Activated CD8-positive, alpha-beta T cell treated with anti-CD3 and anti-CD28 coated beads, Interleukin-2, amount 10 ng/mL, durations not matched to agents 7 days and 5 days (primary cell): Measurements from ENCODE around the gene SIRPB2. TPM values are rescaled to one million over a fixed set of nuclear protein-coding genes. Genes with fewer than 3 reads are reported as not detected.
A peak's percentile ranks its signal among the peaks of the same experiment; 100 is the strongest.

Experiments used
- ATAC-seq: fragments of 150-1000 bp; cut with Tn5 transposase; one replicate; pipeline ENCODE4 v1.10.0; 2021; ENCODE audit warnings: moderate library complexity
- CTCF ChIA-PET: fragments of 350-600 bp; sonication (Branson Sonifier 250); formaldehyde crosslinking; loops from one replicate; lab custom pipeline; 2021; ENCODE audit warnings: antibody characterized with exemption; lab: Charles Lee
- POLR2A ChIA-PET: fragments of 350-600 bp; sonication (Branson Sonifier 250); formaldehyde crosslinking; loops from one replicate; lab custom pipeline; 2021; ENCODE audit warnings: antibody characterized with exemption; lab: Charles Lee
- DNase-seq: peaks from one replicate; pipeline ENCODE4 v3.0.0-alpha.2; 2020
- H3K27ac Mint-ChIP-seq: one replicate; pipeline ENCODE4 v1.8.0; 2021; ENCODE audit warnings: mild to moderate bottlenecking, mixed read lengths
- H3K27me3 Mint-ChIP-seq: one replicate; pipeline ENCODE4 v1.8.0; 2021; ENCODE audit warnings: low read depth, mixed read lengths
- H3K36me3 Mint-ChIP-seq: one replicate; pipeline ENCODE4 v1.8.0; 2021; ENCODE audit warnings: low read depth, mixed read lengths
- H3K4me1 Mint-ChIP-seq: one replicate; pipeline ENCODE4 v1.8.0; 2021; ENCODE audit warnings: low read depth, mixed read lengths
- H3K4me3 Mint-ChIP-seq: one replicate; pipeline ENCODE4 v1.8.0; 2021; ENCODE audit warnings: mild to moderate bottlenecking, mixed read lengths
- H3K9me3 Mint-ChIP-seq: one replicate; pipeline ENCODE4 v1.8.0; 2022; ENCODE audit warnings: mixed read lengths; ENCODE audit not compliant: insufficient read depth
- total RNA-seq, 2 experiments: library from RNA; stranded (reverse); gene quantifications; one replicate each; pipeline ENCODE4 v1.2.3, GENCODE V29; 2021

The SIRPB2 gene
- total RNA-seq, 2 experiments from 2014 or later, result not detected

DNA sequence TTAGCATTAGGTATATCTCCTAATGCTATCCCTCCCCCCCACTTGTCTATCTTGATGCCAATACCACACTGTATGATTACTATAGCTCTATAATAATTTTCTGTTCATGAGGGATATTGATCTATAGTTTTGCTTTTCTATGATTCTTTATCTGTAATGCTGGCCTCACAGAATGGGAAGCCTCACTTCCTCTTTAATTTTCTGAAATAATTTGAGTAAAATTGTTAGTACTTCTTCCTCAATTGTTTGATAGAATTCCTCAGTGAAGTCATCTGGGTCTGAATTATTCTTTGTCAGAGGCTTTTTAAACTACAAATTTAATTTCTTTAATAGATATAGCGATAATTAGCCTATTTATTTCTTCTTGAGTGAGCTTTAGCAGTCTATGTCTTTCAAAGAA, 35.1 kb upstream of the SIRPB2 start:
- Mint-ChIP-seq H3K27ac (no peak overlapping the region), H3K4me1 (no peaks in the 10 kb centered on the region), H3K36me3 (no peaks in the 10 kb centered on the region), H3K9me3 (peaks cover 9% of the 10 kb centered on the region), H3K4me3 (no peak overlapping the region), H3K27me3 (peaks cover 14% of the 10 kb centered on the region)
- POLR2A ChIA-PET, result interaction anchor here (0.6 kb wide), 1 partner anchor 943 kb away, joined by 3 read pairs; no protein-coding TSS in a partner anchor
- no peak for ATAC-seq
- CTCF ChIA-PET, result interaction anchor here (1.2 to 2.5 kb wide), 2 partner anchors 17 to 23 kb away, joined by 5 to 11 read pairs; no protein-coding TSS in a partner anchor
- no peak for DNase-seq

DNA sequence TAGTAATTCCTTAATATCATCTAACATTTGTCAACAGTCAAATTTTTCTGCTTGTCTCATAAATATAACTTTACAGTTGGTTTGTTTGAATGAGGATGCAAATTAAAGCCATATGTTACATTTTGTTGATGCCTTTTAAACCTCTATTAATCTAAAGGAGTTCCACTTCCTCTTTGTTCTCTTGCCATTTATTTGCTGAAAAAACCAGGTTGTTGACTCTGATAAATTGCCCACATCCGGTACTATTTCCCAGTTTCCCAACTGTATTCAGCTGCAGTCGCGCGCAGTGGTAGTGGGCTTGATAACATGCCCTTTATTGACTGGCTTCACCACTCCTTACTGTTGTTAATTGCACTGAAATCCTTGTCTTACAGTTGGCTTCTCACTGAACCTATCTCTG, 32.8 kb upstream of the SIRPB2 start:
- H3K27ac Mint-ChIP-seq, result no peak overlapping the region
- H3K4me1 Mint-ChIP-seq, result no peaks in the 10 kb centered on the region
- no peak overlapping the region for H3K4me3 Mint-ChIP-seq
- DNase-seq, result no peak
- H3K36me3 Mint-ChIP-seq, result no peaks in the 10 kb centered on the region
- H3K9me3 Mint-ChIP-seq, result peaks cover 9% of the 10 kb centered on the region
- ChIA-PET CTCF (interaction anchor here (1.4 kb wide), 1 partner anchor 20 kb away, joined by 5 read pairs; no protein-coding TSS in a partner anchor), POLR2A (no interaction called here)
- no peak for ATAC-seq
- peaks cover 21% of the 10 kb centered on the region for H3K27me3 Mint-ChIP-seq

DNA sequence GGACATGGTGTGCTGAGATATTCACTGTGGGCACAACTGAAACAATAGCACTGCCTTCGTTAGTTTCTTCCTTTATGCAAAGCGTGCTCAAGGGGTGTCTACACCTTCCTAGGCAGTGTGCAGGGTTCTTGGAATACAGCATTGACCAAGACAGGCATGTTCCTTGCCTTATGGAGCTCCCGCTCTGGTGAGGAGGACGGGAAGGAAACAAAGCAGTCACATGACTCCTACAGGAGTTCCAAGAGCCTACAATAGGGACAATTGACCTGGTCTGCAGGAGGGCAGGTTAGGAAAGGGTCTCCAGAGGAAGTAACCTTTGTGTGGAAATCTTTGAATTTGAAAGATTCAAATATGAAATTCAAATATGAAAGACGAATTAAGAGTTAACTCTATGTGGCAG, 25.8 kb upstream of the SIRPB2 start:
- ChIA-PET POLR2A (no interaction called here), CTCF (interaction anchor here (0.8 kb wide), 1 partner anchor 13 kb away, joined by 6 read pairs; no protein-coding TSS in a partner anchor)
- no peak overlapping the region for H3K4me3 Mint-ChIP-seq
- H3K4me1 Mint-ChIP-seq, result no peaks in the 10 kb centered on the region
- no peak for ATAC-seq
- H3K36me3 Mint-ChIP-seq, result no peaks in the 10 kb centered on the region
- H3K27me3 Mint-ChIP-seq, result peaks cover 18% of the 10 kb centered on the region
- no peak overlapping the region for H3K27ac Mint-ChIP-seq
- peaks cover 6% of the 10 kb centered on the region for H3K9me3 Mint-ChIP-seq
- no peak for DNase-seq

DNA sequence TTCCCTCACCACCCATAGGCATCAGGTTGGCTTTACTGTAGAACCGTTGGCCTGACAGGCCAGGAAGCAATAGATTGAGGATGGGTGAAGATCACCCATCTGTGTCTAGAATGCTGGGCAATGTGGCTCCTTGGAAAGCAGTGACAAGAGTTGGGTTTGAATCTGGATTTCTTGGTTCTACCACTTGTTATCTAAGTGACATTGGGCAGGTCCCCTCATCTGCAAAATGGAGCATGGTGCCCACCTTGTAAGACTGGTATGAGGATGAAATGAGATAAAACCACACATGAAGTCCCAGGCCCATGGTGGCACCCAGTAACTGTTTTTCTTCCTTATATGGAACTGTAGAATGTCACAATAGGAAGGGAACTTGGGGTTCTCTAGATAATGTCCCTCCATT, 22.6 kb upstream of the SIRPB2 start:
- Mint-ChIP-seq H3K27ac (no peak overlapping the region), H3K9me3 (peaks cover 6% of the 10 kb centered on the region), H3K36me3 (no peaks in the 10 kb centered on the region), H3K27me3 (peaks cover 11% of the 10 kb centered on the region), H3K4me3 (no peak overlapping the region), H3K4me1 (no peaks in the 10 kb centered on the region)
- POLR2A ChIA-PET, result no interaction called here
- ATAC-seq, result no peak
- CTCF ChIA-PET, result interaction anchor here (0.7 kb wide), 1 partner anchor 11 kb away, joined by 3 read pairs; no protein-coding TSS in a partner anchor
- DNase-seq, result no peak

- H3K36me3 Mint-ChIP-seq, result no peaks in the 10 kb centered on the region
- H3K9me3 Mint-ChIP-seq, result peaks cover 6% of the 10 kb centered on the region
- H3K4me3 Mint-ChIP-seq, result no peak overlapping the region
- peak; percentile 62 for DNase-seq
- no peaks in the 10 kb centered on the region for H3K4me1 Mint-ChIP-seq
- POLR2A ChIA-PET, result interaction anchor here (0.6 kb wide), 1 partner anchor 11 kb away, joined by 3 read pairs; no protein-coding TSS in a partner anchor
- no peak overlapping the region for H3K27ac Mint-ChIP-seq
- peak; percentile 51 for ATAC-seq
- CTCF ChIA-PET, result interaction anchor here (0.8 to 5.0 kb wide), 26 partner anchors 11 to 303 kb away, joined by 3 to 58 read pairs (median 4); no protein-coding TSS in a partner anchor
- peaks cover 32% of the 10 kb centered on the region for H3K27me3 Mint-ChIP-seq
Measured at GRCh38 chr20:1509237-1509636, 18.0 kb upstream of the SIRPB2 start.

- Mint-ChIP-seq H3K36me3 (no peaks in the 10 kb centered on the region), H3K27me3 (peaks cover 30% of the 10 kb centered on the region), H3K9me3 (peaks cover 6% of the 10 kb centered on the region), H3K27ac (no peak overlapping the region), H3K4me3 (no peak overlapping the region), H3K4me1 (peaks cover 2% of the 10 kb centered on the region)
- ATAC-seq (no peak), DNase-seq (no peak)
- POLR2A ChIA-PET, result interaction anchor here (0.6 kb wide), 1 partner anchor 11 kb away, joined by 3 read pairs; no protein-coding TSS in a partner anchor
- CTCF ChIA-PET, result interaction anchor here (0.8 to 5.0 kb wide), 18 partner anchors 15 to 273 kb away, joined by 3 to 58 read pairs (median 6); no protein-coding TSS in a partner anchor
Measured at GRCh38 chr20:1508574-1508973, 17.4 kb upstream of the SIRPB2 start.

DNA sequence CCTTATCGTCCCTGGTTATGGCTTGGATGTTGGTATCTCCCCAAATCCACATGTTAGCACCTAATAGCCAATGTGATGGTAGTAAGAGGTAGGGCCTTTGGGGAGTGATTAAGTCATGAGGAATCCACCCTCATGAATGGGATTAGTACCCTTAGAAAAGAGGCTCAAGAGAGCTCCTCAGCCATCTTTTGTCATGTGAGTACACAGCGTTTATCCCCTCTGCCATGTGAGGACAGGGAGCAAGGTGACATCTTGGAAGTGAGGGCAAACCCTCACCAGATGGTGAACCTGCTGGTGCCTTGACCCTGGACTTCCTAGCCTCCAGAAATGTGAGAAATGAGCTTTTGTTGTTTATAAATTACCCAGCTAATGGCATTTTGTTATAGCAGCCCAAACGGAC, 16.1 kb upstream of the SIRPB2 start:
- Mint-ChIP-seq H3K4me3 (no peak overlapping the region), H3K4me1 (peaks cover 3% of the 10 kb centered on the region), H3K27ac (no peak overlapping the region), H3K9me3 (no peaks in the 10 kb centered on the region), H3K36me3 (peaks cover 2% of the 10 kb centered on the region), H3K27me3 (peaks cover 38% of the 10 kb centered on the region)
- ATAC-seq (no peak), DNase-seq (no peak)
- CTCF ChIA-PET, result interaction anchor here (1.2 to 5.0 kb wide), 6 partner anchors 16 to 270 kb away, joined by 3 to 58 read pairs (median 9); no protein-coding TSS in a partner anchor
- POLR2A ChIA-PET, result no interaction called here

GRCh38 chr20:1505871-1506270, 14.7 kb upstream of the SIRPB2 start:
- H3K27ac Mint-ChIP-seq, result no peak overlapping the region
- H3K27me3 Mint-ChIP-seq, result peaks cover 42% of the 10 kb centered on the region
- H3K36me3 Mint-ChIP-seq, result peaks cover 2% of the 10 kb centered on the region
- DNase-seq, result no peak
- ChIA-PET POLR2A (interaction anchor here (1.0 kb wide), 1 partner anchor 271 kb away, joined by 4 read pairs; no protein-coding TSS in a partner anchor), CTCF (interaction anchor here (0.7 to 5.0 kb wide), 5 partner anchors 10 to 271 kb away, joined by 3 to 44 read pairs (median 6); no protein-coding TSS in a partner anchor)
- H3K4me1 Mint-ChIP-seq, result peaks cover 3% of the 10 kb centered on the region
- H3K9me3 Mint-ChIP-seq, result no peaks in the 10 kb centered on the region
- H3K4me3 Mint-ChIP-seq, result no peak overlapping the region
- no peak for ATAC-seq

DNA sequence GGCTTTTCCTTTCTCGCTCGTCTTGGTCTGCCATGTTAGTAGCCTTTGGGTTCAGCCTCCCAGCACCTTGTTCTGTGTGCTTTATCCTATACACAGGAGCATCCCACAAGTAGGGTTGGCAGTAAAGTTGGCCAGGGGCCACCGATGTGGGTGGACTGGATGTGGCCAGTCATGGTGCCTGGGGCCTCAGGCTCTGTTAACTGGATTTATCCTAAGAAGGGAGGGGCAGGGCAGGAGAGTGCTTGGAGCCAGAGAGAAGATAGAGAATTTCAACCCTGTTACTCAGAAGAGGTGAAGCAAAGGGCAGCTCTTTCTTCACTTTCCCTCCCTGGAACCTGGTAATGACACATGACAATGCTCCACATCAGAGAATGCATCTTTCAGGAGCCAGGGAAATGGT, 14.1 kb upstream of the SIRPB2 start:
- peaks cover 2% of the 10 kb centered on the region for H3K36me3 Mint-ChIP-seq
- POLR2A ChIA-PET, result no interaction called here
- H3K27ac Mint-ChIP-seq, result no peak overlapping the region
- DNase-seq (no peak), ATAC-seq (no peak)
- H3K4me3 Mint-ChIP-seq, result no peak overlapping the region
- CTCF ChIA-PET, result interaction anchor here (3.2 to 3.8 kb wide), 3 partner anchors 67 to 271 kb away, joined by 23 to 59 read pairs (median 45); no protein-coding TSS in a partner anchor
- peaks cover 44% of the 10 kb centered on the region for H3K27me3 Mint-ChIP-seq
- peaks cover 3% of the 10 kb centered on the region for H3K4me1 Mint-ChIP-seq
- no peaks in the 10 kb centered on the region for H3K9me3 Mint-ChIP-seq

- no peak overlapping the region for H3K4me3 Mint-ChIP-seq
- no peaks in the 10 kb centered on the region for H3K9me3 Mint-ChIP-seq
- H3K36me3 Mint-ChIP-seq, result peaks cover 2% of the 10 kb centered on the region
- H3K27me3 Mint-ChIP-seq, result peaks cover 49% of the 10 kb centered on the region
- DNase-seq (peak; percentile 87), ATAC-seq (peak; percentile 100)
- no peak overlapping the region for H3K27ac Mint-ChIP-seq
- peaks cover 3% of the 10 kb centered on the region for H3K4me1 Mint-ChIP-seq
- ChIA-PET CTCF (interaction anchor here (0.5 to 3.8 kb wide), 95 partner anchors 8 to 392 kb away, joined by 3 to 59 read pairs (median 4); partner anchors contain the start of genes FKBP1A, NSFL1C, SDCBP2 and SIRPB2), POLR2A (interaction anchor here (1.4 kb wide), 1 partner anchor 38 kb away, joined by 3 read pairs; no protein-coding TSS in a partner anchor)
Measured at GRCh38 chr20:1503564-1504227, 12.5 kb upstream of the SIRPB2 start.

DNA sequence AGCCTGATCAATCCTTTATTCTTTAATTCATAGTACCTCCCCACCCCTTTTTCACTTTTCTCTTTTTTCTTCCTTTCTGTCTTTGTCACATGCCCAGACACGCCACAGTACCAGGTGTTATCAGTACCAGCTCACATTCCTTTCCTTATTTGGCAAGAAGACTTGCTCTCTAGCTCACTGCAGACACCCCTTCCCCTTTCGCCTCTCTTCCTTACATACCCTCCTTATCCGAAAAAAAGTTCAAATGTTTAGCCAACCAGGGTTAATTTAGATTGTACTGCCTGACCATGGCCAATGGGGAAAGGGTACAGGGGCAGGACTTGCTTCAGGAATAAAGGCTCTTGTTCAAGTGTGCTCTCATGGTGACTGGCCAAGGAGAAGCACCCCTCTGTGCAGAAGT, 9.3 kb upstream of the SIRPB2 start:
- H3K9me3 Mint-ChIP-seq, result no peaks in the 10 kb centered on the region
- ChIA-PET POLR2A (no interaction called here), CTCF (interaction anchor here (1.0 kb wide), 1 partner anchor 277 kb away, joined by 3 read pairs; no protein-coding TSS in a partner anchor)
- peaks cover 2% of the 10 kb centered on the region for H3K36me3 Mint-ChIP-seq
- peaks cover 3% of the 10 kb centered on the region for H3K4me1 Mint-ChIP-seq
- no peak overlapping the region for H3K27ac Mint-ChIP-seq
- H3K27me3 Mint-ChIP-seq, result peaks cover 54% of the 10 kb centered on the region
- ATAC-seq (no peak), DNase-seq (no peak)
- no peak overlapping the region for H3K4me3 Mint-ChIP-seq
